ENCODE measurements around the gene GABRG3.
"Not testable (repeated sequence)": the region's sequence is repeated elsewhere in the genome, so short reads cannot be mapped to it uniquely, and the experiment has no call there.

- TF ChIP-seq CTCF, POLR2A (IDR thresholded peaks at IDR 0.05): not testable (repeated sequence)
Observed at GRCh38 chr15:27191515-27191914, 220.5 kb downstream of the GABRG3 start.
